ENCODE results near the gene PDE11A.

The PDE11A gene

GRCh38 chr2:177675350-177675821 is 397.2 kb downstream of the PDE11A start:
- DNase-seq (ENCODE audit: low spot score): no peak
- in situ Hi-C loops (cut with MboI; ENCODE audit: low pct_unique_long_range_greater_than_20kb, low sequenced_read_pairs, unreplicated experiment): no loop called here
- TF ChIP-seq CTCF (IDR thresholded peaks at IDR 0.05; ENCODE audit: extremely low read depth, insufficient read depth, missing control alignments): no peak

- TF ChIP-seq CTCF (IDR thresholded peaks at IDR 0.05; ENCODE audit: extremely low read depth, insufficient read depth, missing control alignments): no peak
- in situ Hi-C loops (cut with MboI; ENCODE audit: low pct_unique_long_range_greater_than_20kb, low sequenced_read_pairs, unreplicated experiment): no loop called here
- no peak for DNase-seq (ENCODE audit: low spot score)
Measured at GRCh38 chr2:177673602-177674595, 398.7 kb downstream of the PDE11A start.

- DNase-seq (ENCODE audit: low spot score): no peak
- in situ Hi-C loops (cut with MboI; ENCODE audit: low pct_unique_long_range_greater_than_20kb, low sequenced_read_pairs, unreplicated experiment): no loop called here
- no peak for TF ChIP-seq CTCF (IDR thresholded peaks at IDR 0.05; ENCODE audit: extremely low read depth, insufficient read depth, missing control alignments)
Measured at GRCh38 chr2:177671662-177672061, 400.9 kb downstream of the PDE11A start.

GRCh38 chr2:177670791-177671535 is 401.6 kb downstream of the PDE11A start:
- in situ Hi-C loops (cut with MboI; ENCODE audit: low pct_unique_long_range_greater_than_20kb, low sequenced_read_pairs, unreplicated experiment): no loop called here
- TF ChIP-seq CTCF (IDR thresholded peaks at IDR 0.05; ENCODE audit: extremely low read depth, insufficient read depth, missing control alignments): no peak
- no peak for DNase-seq (ENCODE audit: low spot score)

GRCh38 chr2:177669625-177670330 is 402.8 kb downstream of the PDE11A start:
- no peak for DNase-seq (ENCODE audit: low spot score)

More at GRCh38 chr2:177669625-177670330, 402.8 kb downstream of the PDE11A start:
- in situ Hi-C loops (cut with MboI; ENCODE audit: low pct_unique_long_range_greater_than_20kb, low sequenced_read_pairs, unreplicated experiment): no loop called here
- no peak for TF ChIP-seq CTCF (IDR thresholded peaks at IDR 0.05; ENCODE audit: extremely low read depth, insufficient read depth, missing control alignments)

Measured in GM13977 (cell line).